HepG2 (cell line): ENCODE measurements around the gene ENDOD1. TPM values are rescaled to one million over a fixed set of nuclear protein-coding genes. Genes with fewer than 3 reads are reported as not detected.

Experiments
- DZIP1 ChIP-seq: sonication (generic); formaldehyde crosslinking; IDR thresholded peaks from 2 replicates; pipeline ENCODE4 v1.5.0; 2020; ENCODE audit warnings: mild to moderate bottlenecking, missing genetic modification reagents
- HOXD1 ChIP-seq: sonication (generic); formaldehyde crosslinking; IDR thresholded peaks from 2 replicates; pipeline ENCODE4 v1.5.0; 2020; ENCODE audit warnings: missing genetic modification reagents
- IRX3 ChIP-seq: sonication (generic); formaldehyde crosslinking; IDR thresholded peaks from 2 replicates; pipeline ENCODE4 v1.8.1; 2023; ENCODE audit warnings: mild to moderate bottlenecking, low read depth, missing genetic modification reagents, borderline replicate concordance
- MAF1 ChIP-seq: sonication (generic); formaldehyde crosslinking; IDR thresholded peaks from 2 replicates; pipeline ENCODE4 v1.5.0; 2020; ENCODE audit warnings: missing genetic modification reagents, borderline replicate concordance
- MAZ ChIP-seq, 2 experiments: sonication (generic) in 1 of 2; formaldehyde crosslinking in 1 of 2; IDR thresholded peaks; 2 replicates each; pipeline versions ENCODE4 v1.5.0 to v1.6.1; 2012 to 2020; ENCODE audit warnings: low read depth in 2 of 2, mild to moderate bottlenecking in 2 of 2, borderline replicate concordance in 1 of 2, improper control_type of control experiment in 1 of 2, low read length in 1 of 2, missing genetic modification reagents in 1 of 2, moderate library complexity in 1 of 2
- NFIB ChIP-seq: sonication (generic); formaldehyde crosslinking; IDR thresholded peaks from 2 replicates; pipeline ENCODE4 v1.9.0; 2021; ENCODE audit warnings: missing genetic modification reagents, mild to moderate bottlenecking, borderline replicate concordance
- NFYC ChIP-seq: IDR thresholded peaks from 2 replicates; pipeline ENCODE4 v1.6.1; 2016; ENCODE audit warnings: missing genetic modification reagents, missing compliant biosample characterization
- PPARG ChIP-seq: conservative IDR thresholded peaks from 2 replicates; pipeline ENCODE4 v1.6.1; 2016; ENCODE audit warnings: missing biosample characterization, missing genetic modification reagents
- PRMT3 ChIP-seq: sonication (generic); formaldehyde crosslinking; IDR thresholded peaks from 2 replicates; pipeline ENCODE4 v1.8.1; 2022; ENCODE audit warnings: low read depth, mild to moderate bottlenecking, moderate library complexity, missing genetic modification reagents, borderline replicate concordance
- SETDB1 ChIP-seq: sonication (generic); formaldehyde crosslinking; IDR thresholded peaks from 2 replicates; pipeline ENCODE4 v1.5.1; 2020; ENCODE audit warnings: missing genetic modification reagents, mild to moderate bottlenecking, borderline replicate concordance
- SOX13 ChIP-seq, 3 experiments: fragments of 450-650 bp in 1 of 3; sonication (generic) in 1 of 3; formaldehyde crosslinking in 1 of 3; IDR thresholded peaks in 2 of 3; conservative IDR thresholded peaks in 1 of 3; 2 replicates each; pipeline versions ENCODE4 v1.5.0 to v1.6.1; 2016 to 2020; ENCODE audit warnings: antibody characterized with exemption in 1 of 3, mild to moderate bottlenecking in 1 of 3, missing compliant biosample characterization in 1 of 3, missing genetic modification reagents in 1 of 3, moderate library complexity in 1 of 3
- SYNCRIP ChIP-seq: fragments of 200-400 bp; formaldehyde crosslinking; IDR thresholded peaks from 2 replicates; pipeline ENCODE4 v1.6.1; 2018; ENCODE audit warnings: mild to moderate bottlenecking, low read depth, low read length; ENCODE audit not compliant: insufficient read depth
- ZNF124 ChIP-seq: sonication (generic); formaldehyde crosslinking; IDR thresholded peaks from 2 replicates; pipeline ENCODE4 v1.4.0; 2020; ENCODE audit warnings: missing genetic modification reagents
- ZNF260 ChIP-seq: sonication (generic); formaldehyde crosslinking; IDR thresholded peaks from 2 replicates; pipeline ENCODE4 v1.4.0; 2020; ENCODE audit warnings: missing genetic modification reagents, low read depth, mild to moderate bottlenecking, borderline replicate concordance
- ZNF687 ChIP-seq: sonication (generic); formaldehyde crosslinking; IDR thresholded peaks from 2 replicates; pipeline ENCODE4 v1.5.1; 2020; ENCODE audit warnings: mild to moderate bottlenecking, missing genetic modification reagents, moderate library complexity
- polyA plus RNA-seq, 8 experiments: library from polyadenylated mRNA; depleted of rRNA in 3 of 8; stranded (reverse) in 7 of 8; unstranded in 1 of 8; fragments of >200 nt; fragmentation: Illumina TruSeq in 4 of 8; extraction: Trizol in 4 of 8; gene quantifications; 2 replicates each; pipeline versions ENCODE4 v1.2.1 to v1.2.3, GENCODE V29; 2011 to 2016; ENCODE audit warnings: low read depth in 4 of 8, missing spikeins in 1 of 8, mixed read lengths in 1 of 8; ENCODE audit not compliant: insufficient read depth in 1 of 8
- total RNA-seq, 5 experiments: library from RNA; depleted of rRNA; stranded (reverse); fragments of >200 nt; fragmentation: Illumina TruSeq; extraction: Trizol; gene quantifications; 2 replicates each; pipeline ENCODE4 v1.2.3, GENCODE V29; 2016; ENCODE audit warnings: low read depth in 1 of 5
- TF ChIP-seq, protein P1 (sequence below): sonication (generic); formaldehyde crosslinking; IDR thresholded peaks from 2 replicates; pipeline ENCODE4 v1.5.0; 2020; ENCODE audit warnings: missing genetic modification reagents, mild to moderate bottlenecking, borderline replicate concordance
- TF ChIP-seq, protein P2 (sequence below): sonication (generic); formaldehyde crosslinking; IDR thresholded peaks from 2 replicates; pipeline ENCODE4 v1.4.0; 2020; ENCODE audit warnings: missing genetic modification reagents, mild to moderate bottlenecking, borderline replicate concordance

The ENDOD1 gene
- total and polyA plus RNA-seq, 2 of the 13 experiments (the other 11 are each of a cell fraction or from before 2014, with no cell fraction given), result 2.0 to 6.8 TPM

DNA sequence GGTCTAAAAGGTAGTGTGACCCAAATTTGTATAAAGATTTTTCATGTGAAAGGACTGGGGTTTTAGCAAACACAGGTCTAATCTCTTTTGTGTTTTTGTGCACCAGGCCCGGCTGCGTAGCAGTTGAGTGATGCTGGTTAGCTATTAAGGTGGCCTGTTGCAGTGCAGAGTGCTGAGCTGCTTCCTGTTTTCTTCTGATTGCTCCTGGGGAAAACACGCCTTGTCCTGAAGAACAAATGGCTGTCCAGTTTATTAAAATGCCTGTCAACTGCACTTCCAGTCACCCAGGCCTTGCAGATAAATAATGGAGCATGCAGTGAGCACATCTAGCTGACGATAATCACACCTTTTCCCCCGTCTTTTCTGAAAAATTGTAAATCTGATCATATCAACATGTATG, 21.1 kb upstream of the ENDOD1 start (continued):
- TF ChIP-seq, protein P1, sequence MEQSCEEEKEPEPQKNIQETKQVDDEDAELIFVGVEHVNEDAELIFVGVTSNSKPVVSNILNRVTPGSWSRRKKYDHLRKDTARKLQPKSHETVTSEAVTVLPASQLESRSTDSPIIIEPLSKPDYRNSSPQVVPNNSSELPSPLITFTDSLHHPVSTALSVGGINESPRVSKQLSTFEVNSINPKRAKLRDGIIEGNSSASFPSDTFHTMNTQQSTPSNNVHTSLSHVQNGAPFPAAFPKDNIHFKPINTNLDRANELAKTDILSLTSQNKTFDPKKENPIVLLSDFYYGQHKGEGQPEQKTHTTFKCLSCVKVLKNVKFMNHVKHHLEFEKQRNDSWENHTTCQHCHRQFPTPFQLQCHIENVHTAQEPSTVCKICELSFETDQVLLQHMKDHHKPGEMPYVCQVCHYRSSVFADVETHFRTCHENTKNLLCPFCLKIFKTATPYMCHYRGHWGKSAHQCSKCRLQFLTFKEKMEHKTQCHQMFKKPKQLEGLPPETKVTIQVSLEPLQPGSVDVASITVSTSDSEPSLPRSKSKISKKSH, result no peak
- TF ChIP-seq SYNCRIP, result no peak
- no peak for TF ChIP-seq NFIB
- no peak for TF ChIP-seq PPARG (CRISPR knock-in tag)
- no peak for TF ChIP-seq ZNF260 (CRISPR knock-in tag)
- no peak for TF ChIP-seq SETDB1 (CRISPR knock-in tag)
- TF ChIP-seq DZIP1 (CRISPR knock-in tag), result no peak
- TF ChIP-seq NFYC (CRISPR knock-in tag), result peak; percentile 88
- no peak for TF ChIP-seq MAZ (IDR thresholded peaks at IDR 0.05; ENCODE audit: borderline replicate concordance, low read depth, low read length)
- TF ChIP-seq MAZ (CRISPR knock-in tag; IDR thresholded peaks at IDR 0.05; ENCODE audit: low read depth), result no peak
- no peak for TF ChIP-seq SOX13 (IDR thresholded peaks at IDR 0.05)
- peak in 1 of 2 experiments; percentile 61; a peak in 2 of 4 replicates for TF ChIP-seq SOX13 (CRISPR knock-in tag; conservative IDR thresholded peaks at IDR 0.05 in 1 of 2, IDR thresholded peaks at IDR 0.05 in 1 of 2)
- TF ChIP-seq, protein P2, sequence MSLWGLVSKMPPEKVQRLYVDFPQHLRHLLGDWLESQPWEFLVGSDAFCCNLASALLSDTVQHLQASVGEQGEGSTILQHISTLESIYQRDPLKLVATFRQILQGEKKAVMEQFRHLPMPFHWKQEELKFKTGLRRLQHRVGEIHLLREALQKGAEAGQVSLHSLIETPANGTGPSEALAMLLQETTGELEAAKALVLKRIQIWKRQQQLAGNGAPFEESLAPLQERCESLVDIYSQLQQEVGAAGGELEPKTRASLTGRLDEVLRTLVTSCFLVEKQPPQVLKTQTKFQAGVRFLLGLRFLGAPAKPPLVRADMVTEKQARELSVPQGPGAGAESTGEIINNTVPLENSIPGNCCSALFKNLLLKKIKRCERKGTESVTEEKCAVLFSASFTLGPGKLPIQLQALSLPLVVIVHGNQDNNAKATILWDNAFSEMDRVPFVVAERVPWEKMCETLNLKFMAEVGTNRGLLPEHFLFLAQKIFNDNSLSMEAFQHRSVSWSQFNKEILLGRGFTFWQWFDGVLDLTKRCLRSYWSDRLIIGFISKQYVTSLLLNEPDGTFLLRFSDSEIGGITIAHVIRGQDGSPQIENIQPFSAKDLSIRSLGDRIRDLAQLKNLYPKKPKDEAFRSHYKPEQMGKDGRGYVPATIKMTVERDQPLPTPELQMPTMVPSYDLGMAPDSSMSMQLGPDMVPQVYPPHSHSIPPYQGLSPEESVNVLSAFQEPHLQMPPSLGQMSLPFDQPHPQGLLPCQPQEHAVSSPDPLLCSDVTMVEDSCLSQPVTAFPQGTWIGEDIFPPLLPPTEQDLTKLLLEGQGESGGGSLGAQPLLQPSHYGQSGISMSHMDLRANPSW (CRISPR knock-in tag), result 0 out of 2 replicates have a peak, but pooled peaks have one; percentile 35
- TF ChIP-seq HOXD1 (CRISPR knock-in tag), result no peak
- TF ChIP-seq ZNF687 (CRISPR knock-in tag), result no peak
- TF ChIP-seq IRX3 (CRISPR knock-in tag), result no peak
- no peak for TF ChIP-seq MAF1 (CRISPR knock-in tag)
- TF ChIP-seq ZNF124, result 0 out of 2 replicates have a peak, but pooled peaks have one; percentile 22
- no peak for TF ChIP-seq PRMT3 (CRISPR knock-in tag)
